ENCODE measurements around the gene ATP6V1G1.
"Not testable (repeated sequence)": the region's sequence is repeated elsewhere in the genome, so short reads cannot be mapped to it uniquely, and the experiment has no call there.

ATP6V1G1 gene

DNA sequence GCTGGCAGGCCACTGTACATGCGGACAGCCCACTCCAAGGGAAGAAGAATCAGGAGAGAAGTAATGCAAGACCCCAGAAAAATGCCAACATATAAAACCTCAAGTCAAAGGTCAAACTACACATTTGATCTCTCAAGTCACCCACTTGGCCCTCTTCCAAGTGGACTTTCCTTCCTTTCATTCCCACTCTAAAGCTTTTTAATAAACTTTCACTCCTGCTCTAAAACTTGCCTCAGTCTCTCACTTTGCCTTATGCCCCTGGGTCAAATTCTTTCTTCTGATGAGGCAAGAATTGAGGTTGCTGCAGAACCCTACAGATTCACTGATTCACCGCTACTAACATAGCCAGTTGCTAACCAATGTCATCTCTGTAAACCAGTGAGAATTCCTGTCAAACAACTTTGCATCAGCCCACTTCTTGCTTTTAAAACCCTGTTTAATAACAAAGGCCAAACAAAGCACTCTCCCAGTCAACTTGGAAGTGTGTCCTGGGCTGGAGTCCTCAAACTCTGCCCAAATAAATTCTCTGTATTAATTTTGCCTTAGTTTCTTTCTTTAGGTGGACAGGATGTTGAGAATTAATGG is 6.9 kb upstream of the ATP6V1G1 start:
- no peak for DNase-seq (ENCODE audit: low spot score)

DNA sequence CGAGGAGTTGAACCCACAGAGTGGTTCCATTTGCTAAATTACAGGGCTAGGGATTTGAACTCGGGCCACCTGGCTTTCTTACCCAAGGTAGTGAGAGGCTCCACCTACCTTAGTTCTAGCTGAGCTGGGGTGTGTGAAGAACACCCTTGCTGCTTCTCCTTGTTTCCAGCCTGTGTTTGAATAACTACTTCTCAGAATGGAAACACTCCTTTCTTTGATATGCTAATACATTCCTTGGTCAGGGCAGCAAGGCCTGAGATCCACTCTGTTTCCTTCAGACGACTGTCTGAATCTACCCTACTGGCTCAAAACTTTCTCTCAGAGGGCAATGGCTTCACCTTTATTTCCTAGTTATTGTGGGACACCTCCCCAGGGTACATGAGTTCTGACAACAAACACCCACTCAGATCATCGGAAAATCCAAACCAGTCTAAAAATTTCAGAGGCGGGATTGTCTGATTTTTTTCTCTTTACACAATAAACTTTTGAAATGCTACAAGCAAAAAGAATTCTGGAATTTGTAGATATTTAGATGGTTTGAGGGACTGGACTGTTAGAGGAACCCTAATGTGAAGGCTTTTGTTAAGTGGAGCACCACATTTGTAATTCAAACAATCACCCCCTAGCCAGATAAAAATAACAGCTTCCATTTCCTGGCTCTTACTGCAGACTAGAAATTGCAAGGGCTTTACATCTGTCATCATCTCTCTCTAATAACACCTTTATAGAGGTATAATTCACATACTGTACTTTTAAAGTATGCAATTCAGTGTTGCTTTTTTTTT is 4.0 kb upstream of the ATP6V1G1 start:
- DNase-seq (ENCODE audit: low spot score): peak; percentile 46

DNA sequence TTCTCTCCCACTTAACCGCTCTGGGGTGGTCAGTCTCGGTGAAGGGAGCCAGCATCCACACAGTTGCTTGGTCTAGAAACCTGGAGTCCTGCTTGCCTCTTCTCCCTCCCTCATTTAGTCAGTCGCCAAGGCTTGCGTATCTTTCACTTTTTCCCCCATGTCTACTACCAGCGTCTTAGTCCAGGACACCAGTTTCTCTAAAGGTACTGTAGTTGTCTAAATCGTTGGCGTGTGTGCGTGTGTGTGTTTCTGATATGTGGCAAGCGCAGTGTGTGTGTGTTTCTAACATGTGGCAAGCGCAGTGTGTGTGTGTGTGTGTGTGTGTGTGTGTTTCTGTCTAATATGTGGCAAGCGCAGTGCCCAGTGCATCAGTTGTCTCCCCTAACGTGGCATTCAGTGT is 641 bp downstream of the ATP6V1G1 start:
- DNase-seq (ENCODE audit: low spot score): no peak

DNA sequence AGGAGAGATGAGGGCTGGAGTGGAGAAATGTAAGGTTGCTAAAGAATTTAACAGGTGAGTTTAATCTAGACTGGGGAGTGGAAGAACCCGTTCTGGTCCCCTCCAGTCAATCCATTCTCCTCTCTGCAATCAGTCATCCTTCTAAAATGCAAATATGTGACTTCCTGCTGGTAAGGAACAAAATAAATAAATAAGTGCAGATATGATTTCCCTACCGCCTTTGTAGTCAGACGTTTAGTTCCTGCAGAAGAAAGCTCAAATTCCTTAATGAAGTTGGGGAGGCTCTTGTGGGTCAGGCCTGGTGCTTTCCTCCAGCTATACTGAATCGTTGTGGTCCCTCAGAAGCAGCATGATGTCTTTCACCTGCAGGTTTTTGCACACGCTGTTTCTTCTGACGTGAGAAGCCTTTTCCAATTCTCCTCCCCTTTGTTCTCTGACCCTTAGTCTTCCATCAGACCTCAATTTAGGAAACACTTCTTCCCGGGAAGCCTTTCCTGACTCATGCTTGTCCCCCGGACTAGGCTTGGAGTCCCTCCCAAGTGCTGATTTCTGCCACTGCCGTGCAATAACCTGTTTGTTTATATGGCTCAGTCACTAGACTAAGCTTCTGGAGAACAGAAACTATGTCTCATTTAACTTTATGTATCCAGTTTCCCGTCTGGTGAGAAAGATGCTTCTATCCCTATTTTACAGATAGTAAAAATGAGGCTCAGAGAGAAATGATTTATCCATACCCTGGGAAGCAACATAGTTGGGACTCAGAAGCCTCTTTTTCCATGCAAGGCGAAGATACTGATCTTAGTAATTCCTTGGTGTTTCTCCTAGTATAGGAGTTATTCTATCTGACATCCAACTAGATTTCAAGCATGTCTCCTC is 1.3 kb downstream of the ATP6V1G1 start:
- no peak for DNase-seq (ENCODE audit: low spot score)

DNA sequence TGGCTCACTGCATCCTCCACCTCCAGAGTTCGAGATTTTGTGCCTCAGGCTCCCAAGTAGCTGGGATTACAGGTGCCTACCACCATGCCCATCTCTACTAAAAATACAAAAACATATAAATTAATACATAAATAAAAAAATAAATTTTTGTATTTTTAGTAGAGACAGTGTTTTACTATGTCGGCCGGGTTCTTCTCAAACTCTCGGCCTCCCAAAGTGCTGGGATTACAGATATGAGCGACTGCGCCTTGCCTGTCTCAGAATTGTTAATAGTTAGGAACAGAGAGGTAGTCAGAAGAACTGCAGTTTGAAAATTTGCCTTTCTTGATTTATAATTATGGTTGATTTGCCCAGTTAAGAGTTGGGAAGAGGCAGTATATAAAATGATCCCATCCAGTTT is 2.8 kb downstream of the ATP6V1G1 start:
- no peak for DNase-seq (ENCODE audit: low spot score)

DNA sequence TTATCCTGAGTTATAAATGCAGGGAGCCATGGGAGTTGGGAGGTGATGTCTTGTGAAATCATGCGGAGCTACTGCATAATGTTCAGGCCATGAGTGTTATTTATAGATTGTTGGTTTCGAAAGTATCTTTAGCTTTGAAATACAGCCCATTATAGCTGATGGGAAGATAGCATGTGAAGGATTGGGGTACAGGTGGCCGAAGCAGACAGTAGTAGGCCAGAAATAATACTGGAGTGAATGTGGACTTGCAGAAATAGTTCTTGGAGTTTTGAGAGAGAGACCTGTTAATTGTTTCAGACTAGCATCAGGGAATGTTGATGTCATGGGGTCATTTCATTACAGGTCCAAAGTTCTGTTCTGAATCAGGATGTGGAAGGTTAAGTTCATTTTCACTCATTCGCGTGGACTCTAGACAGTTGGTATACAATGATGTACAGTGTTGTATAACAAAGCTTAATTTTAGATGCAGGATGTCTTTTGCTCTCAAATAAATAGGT is 3.8 kb downstream of the ATP6V1G1 start:
- no peak for DNase-seq (ENCODE audit: low spot score)

DNA sequence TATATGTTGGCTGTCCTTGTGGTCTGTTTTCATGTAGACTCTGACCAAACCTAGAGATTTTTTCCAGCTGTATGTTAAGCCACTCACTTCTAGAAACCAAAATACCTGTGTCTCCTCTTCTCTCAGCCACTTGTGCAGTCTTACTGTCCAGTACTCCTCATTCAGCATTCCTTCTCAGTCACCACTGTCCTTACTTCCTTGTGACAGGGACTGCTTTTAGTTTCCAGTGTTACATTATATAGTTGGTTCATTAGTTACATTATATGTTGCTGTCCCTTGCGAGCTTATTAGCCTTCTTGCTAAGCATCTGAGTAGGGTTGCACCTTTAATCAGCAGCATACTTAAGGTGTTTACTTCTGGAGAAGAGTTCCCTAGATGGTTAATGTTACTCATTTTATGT is 4.3 kb downstream of the ATP6V1G1 start:
- no peak for DNase-seq (ENCODE audit: low spot score)

DNA sequence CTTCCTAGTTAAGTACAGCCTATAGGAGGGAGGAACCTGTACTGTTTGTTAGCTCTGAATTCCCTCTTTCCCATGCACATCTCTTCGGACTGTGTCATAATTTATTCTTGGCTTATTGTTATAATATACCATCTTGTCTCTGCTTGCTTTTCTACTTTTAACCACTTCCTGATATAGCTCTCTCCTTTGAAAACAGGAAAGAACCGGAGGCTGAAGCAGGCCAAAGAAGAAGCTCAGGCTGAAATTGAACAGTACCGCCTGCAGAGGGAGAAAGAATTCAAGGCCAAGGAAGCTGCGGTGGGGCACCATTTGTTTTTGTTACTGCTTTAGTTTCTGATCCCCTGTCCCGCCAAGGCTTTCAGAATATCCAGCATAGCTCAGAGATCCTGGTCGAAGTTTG is 4.8 kb downstream of the ATP6V1G1 start:
- DNase-seq (ENCODE audit: low spot score): no peak

DNA sequence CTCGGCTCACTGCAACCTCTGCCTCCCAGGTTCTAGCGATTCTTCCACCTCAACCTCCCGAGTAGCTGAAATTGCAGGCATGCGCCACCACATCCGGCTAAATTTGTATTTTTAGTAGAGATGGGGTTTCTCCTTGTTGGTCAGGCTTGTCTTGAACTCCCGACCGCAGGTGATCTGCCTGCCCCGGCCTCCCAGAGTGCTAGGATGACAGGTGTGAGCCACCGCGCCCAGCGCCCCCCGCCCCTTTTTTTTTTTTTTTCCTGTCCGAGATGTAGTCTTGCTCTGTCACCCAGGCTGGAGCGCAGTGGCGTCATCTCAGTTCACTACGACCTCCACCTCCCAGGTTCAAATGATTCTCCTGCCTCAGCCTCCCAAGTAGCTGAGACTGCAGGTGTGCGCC is 6.6 kb downstream of the ATP6V1G1 start:
- DNase-seq (ENCODE audit: low spot score): no peak

DNA sequence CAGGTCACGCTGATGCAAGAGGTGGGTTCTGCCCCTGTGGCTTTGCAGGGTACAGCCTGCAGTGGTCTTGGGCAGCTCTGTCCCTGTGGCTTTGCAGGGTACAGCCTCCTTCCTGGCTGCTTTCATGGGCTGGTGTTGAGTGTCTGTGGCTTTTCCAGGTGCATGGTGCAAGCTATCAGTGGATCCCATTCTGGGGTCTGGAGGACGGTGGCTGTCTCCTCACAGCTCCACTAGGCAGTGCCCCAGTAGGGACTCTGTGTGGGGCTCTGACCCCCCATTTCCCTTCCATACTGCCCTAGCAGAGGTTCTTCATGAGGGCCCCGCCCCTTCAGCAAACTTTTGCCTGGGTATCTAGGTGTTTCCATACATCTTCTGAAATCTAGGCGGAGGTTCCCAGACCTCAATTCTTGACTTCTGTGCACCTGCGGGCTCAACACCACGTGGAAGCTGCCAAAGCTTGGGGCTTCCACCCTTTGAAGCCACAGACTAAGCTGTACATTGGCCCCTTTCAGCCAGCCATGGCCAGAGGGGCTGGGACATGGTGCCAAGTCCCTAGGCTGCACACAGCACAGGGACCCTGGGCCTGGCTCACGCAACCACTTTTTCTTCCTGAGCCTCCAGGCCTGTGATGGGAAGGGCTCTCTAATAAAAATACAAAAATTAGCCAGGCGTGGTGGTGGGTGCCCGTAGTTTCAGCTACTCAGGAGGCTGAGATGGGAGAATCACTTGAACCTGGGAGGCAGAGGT is 13.1 kb downstream of the ATP6V1G1 start:
- DNase-seq (ENCODE audit: low spot score): not testable (repeated sequence)

DNA sequence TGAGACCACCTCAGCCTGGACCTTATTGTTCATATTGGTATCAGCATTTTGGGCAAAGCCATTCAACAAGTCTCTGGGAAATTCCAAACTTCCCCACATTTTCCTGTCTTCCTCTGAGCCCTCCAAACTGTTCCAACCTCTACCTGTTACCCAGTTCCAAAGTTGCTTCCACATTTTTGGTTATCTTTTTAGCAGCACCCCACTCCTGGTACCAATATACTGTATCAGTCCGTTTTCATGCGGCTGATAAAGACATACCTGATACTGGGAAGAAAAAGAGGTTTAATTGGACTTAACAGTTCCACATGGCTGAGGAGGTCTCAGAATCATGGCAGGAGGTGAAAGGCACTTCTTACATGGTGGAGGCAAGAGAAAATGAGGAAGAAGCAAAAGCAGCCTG is 14.2 kb downstream of the ATP6V1G1 start:
- not testable (repeated sequence) for DNase-seq (ENCODE audit: low spot score)

DNA sequence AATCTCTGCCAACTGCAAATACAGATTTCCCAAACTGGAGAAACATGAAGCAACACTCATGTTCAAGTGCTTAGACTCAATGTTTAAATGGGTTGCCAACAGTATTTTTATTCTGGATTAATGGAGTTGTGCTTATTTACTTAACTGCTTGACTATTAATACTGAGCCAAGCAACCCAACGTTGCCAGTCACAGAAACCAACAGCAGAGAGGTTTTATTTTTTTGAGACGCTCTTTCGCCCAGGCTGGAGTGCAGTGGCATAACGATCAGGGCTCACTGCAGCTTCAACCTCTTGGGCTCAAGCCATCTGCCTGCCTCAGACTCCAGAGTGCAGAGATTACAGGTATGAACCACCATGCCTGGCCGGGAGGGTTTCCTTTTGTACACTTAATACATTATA is 15.1 kb downstream of the ATP6V1G1 start:
- DNase-seq (ENCODE audit: low spot score): no peak

DNA sequence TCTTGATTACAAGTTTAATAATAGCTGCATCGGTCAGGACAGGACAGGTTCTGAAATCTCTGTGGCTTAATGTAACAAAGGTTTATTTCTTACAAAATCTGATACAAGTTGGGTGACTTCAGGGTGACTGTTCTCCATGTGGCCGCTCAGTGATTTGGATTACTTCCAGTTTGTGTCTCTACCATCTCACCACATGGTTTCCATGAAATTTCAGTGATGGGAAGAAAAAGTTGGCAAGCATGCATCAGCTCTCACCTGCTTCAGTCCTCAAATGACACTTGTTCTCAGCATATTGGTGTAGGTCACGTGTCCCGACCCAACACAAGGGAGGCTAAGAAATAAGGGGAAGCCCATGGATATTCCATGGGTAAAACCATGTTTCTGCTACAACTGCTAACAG is 15.7 kb downstream of the ATP6V1G1 start:
- DNase-seq (ENCODE audit: low spot score): no peak

DNA sequence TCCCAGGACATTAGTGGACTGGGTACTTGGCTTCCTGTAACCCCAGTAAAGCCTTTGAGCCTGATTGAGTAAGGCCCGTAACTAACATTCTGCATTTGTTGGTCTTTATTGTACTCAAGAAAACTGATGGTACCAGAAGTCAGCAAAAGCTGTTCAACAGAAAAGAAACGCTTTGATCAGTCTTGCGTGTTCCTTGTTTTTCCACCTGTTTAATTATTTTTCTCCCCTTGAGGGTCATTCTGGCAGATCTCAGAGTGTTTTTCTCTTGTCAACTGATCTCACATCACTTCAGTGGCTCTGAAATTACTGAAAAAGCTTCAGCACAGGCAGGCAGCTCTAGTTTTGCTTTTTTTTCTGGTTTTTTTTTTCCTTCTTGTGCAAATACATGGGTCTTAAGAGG is 17.4 kb downstream of the ATP6V1G1 start:
- no peak for DNase-seq (ENCODE audit: low spot score)

DNA sequence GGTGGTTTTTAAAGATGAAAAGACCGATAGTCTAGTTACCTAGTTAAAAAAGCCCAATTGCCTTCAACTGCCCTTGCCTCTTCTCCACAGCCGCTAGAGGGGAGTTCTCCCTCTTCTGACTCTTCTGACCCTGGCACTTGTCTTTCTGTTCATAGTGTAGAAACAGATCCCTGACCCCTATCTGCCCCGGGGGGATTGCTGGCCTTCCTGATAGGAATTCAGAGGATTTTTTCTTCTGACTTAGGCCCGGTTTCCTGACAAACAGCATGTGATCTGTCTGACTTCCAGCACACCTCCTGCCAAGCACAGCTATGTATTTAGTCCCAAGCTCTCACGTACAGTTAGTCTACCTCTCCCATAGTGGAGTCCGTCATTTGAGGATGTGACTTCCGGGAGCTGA is 18.5 kb downstream of the ATP6V1G1 start:
- DNase-seq (ENCODE audit: low spot score): no peak

DNA sequence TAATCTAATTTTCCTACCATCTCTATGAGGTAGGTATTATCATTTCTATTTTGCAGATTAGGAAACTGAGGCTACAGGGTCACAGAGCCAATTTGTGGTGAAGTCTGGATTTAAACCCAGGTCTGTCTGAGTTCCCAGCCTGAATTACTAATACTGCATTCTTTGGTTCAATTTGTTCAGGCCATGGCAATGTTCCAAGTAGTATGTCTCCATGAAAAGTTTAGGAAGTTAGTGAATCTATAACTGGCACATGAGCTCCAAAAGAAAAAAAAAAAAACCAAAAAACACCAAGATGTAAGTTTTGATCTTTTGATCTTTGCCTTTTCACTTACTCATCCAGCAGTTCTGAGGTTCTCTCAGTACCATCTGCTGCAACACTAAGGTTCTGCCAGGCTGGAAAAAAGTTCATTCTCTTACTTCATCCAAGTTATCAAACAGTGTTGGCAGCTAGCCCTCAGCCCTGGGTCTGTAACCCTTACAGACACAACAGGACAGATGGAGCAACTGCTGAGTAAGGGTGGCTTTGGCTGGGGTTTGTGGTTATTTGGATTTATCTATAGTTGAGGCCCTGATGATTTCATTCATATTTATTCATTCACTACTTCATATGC is 19.1 kb downstream of the ATP6V1G1 start:
- DNase-seq (ENCODE audit: low spot score): no peak

DNA sequence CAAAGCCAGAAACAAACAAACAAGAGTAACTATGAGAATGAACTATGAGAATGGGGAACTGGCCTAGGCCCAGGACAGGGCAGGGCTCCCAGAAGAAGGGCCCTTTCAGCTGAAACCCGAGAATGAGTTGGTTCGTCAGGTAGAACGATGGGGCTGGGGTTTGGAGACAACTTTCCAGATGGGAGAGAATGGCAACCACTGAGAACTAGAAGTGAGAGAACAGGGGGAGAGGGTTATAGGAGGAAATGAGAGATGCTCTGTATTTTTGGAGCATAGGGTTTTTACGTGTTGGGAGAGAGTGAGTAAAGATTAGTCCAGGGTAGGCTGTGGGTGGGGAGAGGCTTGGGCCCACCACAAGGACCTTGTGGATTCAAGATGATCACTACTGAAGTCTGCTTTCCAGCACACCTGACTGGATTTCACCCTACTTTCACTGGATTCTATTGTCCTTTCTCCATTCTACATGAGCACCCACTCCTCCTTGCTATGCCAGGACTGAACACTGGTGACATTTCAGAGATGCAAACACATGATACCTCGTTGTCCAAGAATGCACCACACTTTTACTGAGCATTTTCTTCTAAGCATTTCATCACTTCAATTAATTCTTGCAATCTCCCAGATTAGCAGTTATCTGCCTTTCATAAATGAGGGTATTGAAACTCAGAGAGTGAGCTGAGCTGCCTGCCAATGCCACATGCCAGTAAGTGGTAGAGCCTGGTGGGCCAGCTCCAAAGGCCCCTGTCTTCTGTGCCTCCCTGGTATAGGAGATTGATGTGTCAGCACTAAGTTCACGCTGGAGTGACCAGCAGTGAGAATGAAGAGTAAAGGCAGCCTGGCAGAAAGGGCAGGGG is 20.3 kb downstream of the ATP6V1G1 start:
- DNase-seq (ENCODE audit: low spot score): no peak

DNA sequence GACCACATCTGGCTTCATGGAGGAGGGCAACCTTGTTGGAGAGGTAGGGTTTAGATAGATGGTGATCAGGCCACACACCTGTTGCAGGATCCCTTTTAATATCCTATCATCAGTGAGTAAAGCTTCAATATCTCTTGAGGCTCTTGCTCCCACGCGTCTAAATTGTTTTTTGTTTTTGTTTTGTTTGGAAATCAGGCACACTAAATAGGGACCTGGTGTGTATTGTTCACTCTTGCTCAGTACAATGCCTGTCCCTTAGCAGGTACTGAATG is 20.9 kb downstream of the ATP6V1G1 start:
- no peak for DNase-seq (ENCODE audit: low spot score)

DNA sequence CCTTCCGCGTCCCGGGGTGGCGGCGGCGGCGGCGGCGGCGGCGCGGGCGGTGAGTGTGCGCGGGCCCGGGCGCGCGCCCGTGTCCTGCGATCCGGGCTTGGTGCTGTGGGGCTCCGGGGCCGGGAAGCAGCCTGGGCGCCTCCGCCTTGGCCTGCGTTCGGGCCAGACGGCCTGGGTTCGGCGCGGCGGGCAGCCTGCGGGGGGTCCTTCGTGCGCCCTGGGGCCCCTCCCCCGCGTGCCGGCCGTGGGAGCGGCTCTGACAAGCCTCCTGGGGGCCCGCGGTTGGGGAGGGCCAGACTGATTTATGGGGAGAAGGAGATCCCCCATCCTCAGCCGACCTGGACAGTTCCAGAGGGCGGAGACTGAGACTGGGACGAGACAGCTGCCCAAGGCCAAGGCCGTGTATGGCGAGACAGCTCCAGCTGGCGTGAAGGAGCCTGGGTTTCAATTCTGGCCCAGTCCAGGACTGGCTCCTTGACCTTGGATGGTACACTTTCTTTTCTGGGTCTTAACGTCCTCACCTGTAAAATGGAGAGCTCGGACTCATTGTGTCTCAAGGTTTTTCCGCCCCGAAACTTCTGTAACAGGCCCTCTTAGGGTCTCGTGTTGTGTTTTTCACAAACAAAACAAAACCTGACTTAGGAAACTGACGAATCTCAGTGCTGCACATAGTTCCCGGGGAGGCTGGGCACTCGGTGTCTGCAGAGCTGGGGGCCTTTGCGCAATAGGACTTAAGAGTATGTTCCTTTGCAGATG is 24.1 kb downstream of the ATP6V1G1 start:
- peak; percentile 83 for DNase-seq (ENCODE audit: low spot score)

DNA sequence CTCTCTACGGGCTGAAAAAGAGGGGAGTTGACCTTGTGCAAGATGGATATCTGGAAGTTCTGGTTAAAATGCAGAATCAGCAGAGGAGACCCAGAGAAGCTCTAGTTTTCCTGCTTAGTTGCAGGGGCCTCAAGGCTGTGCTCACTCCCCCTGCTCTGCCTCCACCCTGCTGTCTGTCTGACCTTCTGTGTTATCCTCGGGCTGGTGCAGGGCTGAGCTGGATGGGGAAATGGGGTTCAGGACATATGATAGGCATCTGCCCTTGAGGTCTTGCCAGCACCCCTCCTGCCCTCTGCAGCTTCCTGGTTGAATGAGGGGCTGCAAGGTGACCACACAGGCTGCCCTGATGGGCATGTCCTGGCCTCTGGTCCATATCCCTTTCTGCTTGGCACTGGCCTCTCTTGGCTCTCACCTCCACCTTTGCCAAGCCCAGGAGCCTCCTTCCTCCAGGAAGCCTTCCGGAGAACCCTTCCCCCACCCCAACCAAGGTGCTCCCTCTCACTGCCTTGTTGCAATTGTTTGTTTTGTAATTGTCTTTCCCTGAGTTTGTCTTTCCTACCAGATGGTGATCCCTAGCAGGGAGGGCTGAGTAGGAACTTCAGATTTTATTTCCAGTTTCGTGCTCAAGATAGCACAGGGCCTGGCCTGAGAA is 24.8 kb downstream of the ATP6V1G1 start:
- no peak for DNase-seq (ENCODE audit: low spot score)
